IMR-90 (cell line): ENCODE measurements around the gene WIPI1. TPM values are rescaled to one million over a fixed set of nuclear protein-coding genes. Genes with fewer than 3 reads are reported as not detected.

ENCODE experiments used
- ATAC-seq: fragments of 200-7000 bp; cut with Tn5 transposase; 2 replicates; pipeline ENCODE4 v1.9.1; 2020; ENCODE audit warnings: low read depth, mild to moderate bottlenecking, moderate library complexity
- BruUV-seq: library from RNA; stranded (reverse); fragments of 400-500 nt; replicated peaks from 2 replicates; lab custom pipeline; 2021; lab: Mats Ljungman, UMichigan
- CTCF ChIA-PET: fragments of 300-600 bp; formaldehyde crosslinking; extraction: SDS; loops from one replicate; lab custom pipeline; 2021; ENCODE audit warnings: antibody characterized with exemption; lab: Yijun Ruan, JAX
- POLR2A ChIA-PET: fragments of 300-600 bp; sonication (Branson Sonifier 250); formaldehyde crosslinking; loops from one replicate; lab custom pipeline; 2022; ENCODE audit warnings: antibody characterized with exemption; ENCODE audit not compliant: unreplicated experiment; lab: Charles Lee
- DNase-seq: peaks from one replicate; pipeline ENCODE4 v3.0.0; 2013
- H2AFZ ChIP-seq: replicated peaks from 2 replicates; pipeline ENCODE3; 2013; ENCODE audit warnings: low read length, mild to moderate bottlenecking; ENCODE audit not compliant: poor library complexity
- H2AK5ac ChIP-seq: 2 replicates; pipeline ENCODE4 v1.6.1; 2013; ENCODE audit warnings: low read depth, low read length, inconsistent platforms
- H2AK9ac ChIP-seq: replicated peaks from 2 replicates; pipeline ENCODE3; 2013; ENCODE audit warnings: mild to moderate bottlenecking, low read depth, low read length, moderate library complexity; ENCODE audit not compliant: poor library complexity
- H2BK120ac ChIP-seq: 2 replicates; pipeline ENCODE4 v1.6.1; 2013; ENCODE audit warnings: low read depth, low read length, inconsistent platforms
- H2BK15ac ChIP-seq: 3 replicates; pipeline ENCODE4 v1.6.1; 2013; ENCODE audit warnings: low read depth, low read length, inconsistent platforms
- H2BK20ac ChIP-seq: 2 replicates; pipeline ENCODE4 v1.6.1; 2013; ENCODE audit warnings: low read depth, mild to moderate bottlenecking, inconsistent platforms, low read length, moderate library complexity
- H2BK5ac ChIP-seq: 2 replicates; pipeline ENCODE4 v1.6.1; 2013; ENCODE audit warnings: mild to moderate bottlenecking, low read depth, low read length, inconsistent platforms; ENCODE audit not compliant: poor library complexity, severe bottlenecking
- H3K14ac ChIP-seq: replicated peaks from 2 replicates; pipeline ENCODE4 v1.6.1; 2013; ENCODE audit warnings: low read depth, low read length, inconsistent platforms
- H3K18ac ChIP-seq: 2 replicates; pipeline ENCODE4 v1.6.1; 2013; ENCODE audit warnings: low read depth, low read length, control low read depth
- H3K23ac ChIP-seq: 2 replicates; pipeline ENCODE4 v1.6.1; 2013; ENCODE audit warnings: low read depth, low read length, inconsistent platforms
- H3K27ac ChIP-seq: 2 replicates; pipeline ENCODE4 v1.5.1; 2013; ENCODE audit warnings: mild to moderate bottlenecking, control low read depth, low read length; ENCODE audit not compliant: insufficient read depth
- H3K27me3 ChIP-seq: 2 replicates; pipeline ENCODE4 v1.6.1; 2013; ENCODE audit warnings: low read length; ENCODE audit not compliant: control insufficient read depth, insufficient read depth
- H3K36me3 ChIP-seq: 2 replicates; pipeline ENCODE4 v1.6.1; 2013; ENCODE audit warnings: low read length, mixed read lengths; ENCODE audit not compliant: control insufficient read depth, insufficient read depth
- H3K4ac ChIP-seq: 2 replicates; pipeline ENCODE4 v1.6.1; 2013; ENCODE audit warnings: low read depth, low read length, inconsistent platforms
- H3K4me1 ChIP-seq: 2 replicates; pipeline ENCODE4 v1.6.1; 2013; ENCODE audit warnings: low read length, mixed read lengths; ENCODE audit not compliant: control insufficient read depth, insufficient read depth
- H3K4me2 ChIP-seq: 2 replicates; pipeline ENCODE4 v1.6.1; 2013; ENCODE audit warnings: low read depth, mild to moderate bottlenecking, control low read depth, low read length, moderate library complexity
- H3K4me3 ChIP-seq: 2 replicates; pipeline ENCODE4 v1.5.1; 2013; ENCODE audit warnings: low read depth, mild to moderate bottlenecking, control low read depth, low read length, moderate library complexity; ENCODE audit not compliant: insufficient read depth
- H3K56ac ChIP-seq: 2 replicates; pipeline ENCODE4 v1.6.1; 2013; ENCODE audit warnings: low read length, inconsistent platforms; ENCODE audit not compliant: insufficient read depth; ENCODE audit errors: extremely low read depth
- H3K79me1 ChIP-seq, 2 experiments: 2 replicates each; pipeline ENCODE4 v1.6.1; 2013; ENCODE audit warnings: low read length in 2 of 2, inconsistent platforms in 1 of 2, low read depth in 1 of 2
- H3K9ac ChIP-seq: 2 replicates; pipeline ENCODE4 v1.6.1; 2013; ENCODE audit warnings: low read depth, low read length, control low read depth
- H3K9me1 ChIP-seq: 2 replicates; pipeline ENCODE4 v1.6.1; 2013; ENCODE audit warnings: low read length, inconsistent platforms; ENCODE audit not compliant: insufficient read depth
- H3K9me3 ChIP-seq: 2 replicates; pipeline ENCODE4 v1.6.1; 2013; ENCODE audit warnings: low read length; ENCODE audit not compliant: control insufficient read depth, insufficient read depth
- H4K20me1 ChIP-seq: 2 replicates; pipeline ENCODE4 v1.6.1; 2013; ENCODE audit warnings: low read length, inconsistent platforms; ENCODE audit not compliant: insufficient read depth
- H4K5ac ChIP-seq: 2 replicates; pipeline ENCODE4 v1.6.1; 2013; ENCODE audit warnings: mild to moderate bottlenecking, low read depth, low read length, control low read depth
- H4K8ac ChIP-seq, 2 experiments: 2 replicates each; pipeline ENCODE4 v1.6.1; 2013; ENCODE audit warnings: low read depth in 2 of 2, low read length in 2 of 2, control low read depth in 1 of 2, inconsistent platforms in 1 of 2
- H4K91ac ChIP-seq: 2 replicates; pipeline ENCODE4 v1.6.1; 2013; ENCODE audit warnings: low read depth, low read length, inconsistent platforms; ENCODE audit not compliant: insufficient read depth
- CEBPB ChIP-seq: IDR thresholded peaks from 2 replicates; pipeline ENCODE4 v1.6.1; 2012; ENCODE audit warnings: low read depth, low read length, improper control_type of control experiment
- NFE2L2 ChIP-seq: fragments of 150-350 bp; IDR thresholded peaks from 2 replicates; pipeline ENCODE4 v1.6.1; 2016; ENCODE audit warnings: low read depth, mild to moderate bottlenecking, low read length
- RAD21 ChIP-seq: IDR thresholded peaks from 2 replicates; pipeline ENCODE4 v1.6.1; 2012; ENCODE audit warnings: low read length, improper control_type of control experiment
- WGBS, 2 experiments: methylation state at CpG; one replicate each; pipeline versions ENCODE4 v1.1.5 to v1.1.7; 2013; ENCODE audit warnings: missing lambda C conversion rate in 2 of 2; ENCODE audit not compliant: insufficient read length in 1 of 2; ENCODE audit errors: extremely low coverage in 2 of 2; 5-methylcytosine and 5-hydroxymethylcytosine counted together
- dilution Hi-C: fragments of 300-500 bp; cut with HindIII; formaldehyde crosslinking; loops from one replicate; pipeline ENCODE4 v1.14.3; 2018; ENCODE audit warnings: low sequenced_read_pairs; ENCODE audit not compliant: unreplicated experiment
- in situ Hi-C: fragments of 300-500 bp; cut with MboI; formaldehyde crosslinking; loops from 3 replicates; pipeline ENCODE4 v1.14.3; 2019; ENCODE audit warnings: low sequenced_read_pairs, inconsistent platforms, mixed read lengths
- intact Hi-C: fragments of 100-400 bp; cut with micrococcal nuclease; formaldehyde crosslinking; loops from 2 replicates; pipeline ENCODE4 v1.10.0; 2022
- polyA plus RNA-seq, 3 experiments: library from polyadenylated mRNA; depleted of rRNA; stranded (reverse); fragments of >200 nt; gene quantifications; 2 replicates each; pipeline ENCODE4 v1.2.3, GENCODE V29; 2012; ENCODE audit warnings: low replicate concordance in 1 of 3
- total RNA-seq: library from RNA; depleted of rRNA; stranded (reverse); fragments of >200 nt; gene quantifications from 2 replicates; pipeline ENCODE4 v1.2.3, GENCODE V29; 2012
- TF ChIP-seq, protein P1 (sequence below): fragments of 150-350 bp; IDR thresholded peaks from 2 replicates; pipeline ENCODE4 v1.6.1; 2016; ENCODE audit warnings: low read depth, mild to moderate bottlenecking, low read length, moderate library complexity, borderline replicate concordance

WIPI1 gene
- total and polyA plus RNA-seq, 2 of the 4 experiments (the other 2 are of a cell fraction), result 78.6 to 129 TPM

DNA sequence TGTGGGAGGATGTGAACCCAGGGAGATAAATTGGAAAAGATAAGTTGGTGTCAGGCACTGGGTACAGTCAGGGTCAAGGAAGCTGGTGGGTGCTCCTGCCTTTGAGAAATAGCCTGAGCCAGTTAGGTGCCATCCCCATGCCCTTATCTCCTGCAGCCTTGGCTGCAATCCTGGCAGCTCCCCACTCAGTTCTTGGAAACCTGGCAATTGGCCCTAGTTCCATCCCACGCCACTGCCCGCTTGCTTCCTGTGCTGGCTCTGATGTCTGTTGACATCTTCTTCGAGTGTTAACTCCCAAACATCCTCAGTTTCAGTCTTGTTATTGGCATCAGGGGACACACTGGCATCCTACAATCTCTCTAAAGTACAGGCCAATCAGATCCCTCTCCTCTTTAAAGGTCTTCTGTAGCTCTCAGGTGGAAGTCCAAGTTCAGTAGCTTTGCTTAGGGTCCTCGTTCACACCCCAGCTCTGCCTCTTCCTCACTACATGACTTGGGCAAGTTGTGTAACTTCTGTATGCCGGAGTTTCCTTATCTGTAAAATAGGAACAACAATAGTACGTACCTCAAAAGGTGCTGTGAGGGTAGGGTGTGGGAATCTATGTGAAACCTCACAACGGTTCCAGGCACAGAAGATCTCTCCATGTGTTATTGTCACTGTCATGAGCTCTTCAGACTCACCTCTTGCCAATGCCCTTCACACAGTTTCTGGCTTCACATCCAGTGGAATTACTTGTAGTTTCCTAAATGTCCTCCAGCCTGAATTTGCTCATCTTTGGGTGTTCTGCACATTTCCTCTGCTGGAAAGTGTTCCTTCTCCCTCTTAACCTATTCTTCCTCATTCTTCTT is 41.4 kb upstream of the WIPI1 start:
- H3K79me1 ChIP-seq, result no peaks in the 10 kb centered on the region
- no peak overlapping the region for H2AK9ac ChIP-seq
- H3K36me3 ChIP-seq, result no peaks in the 10 kb centered on the region
- H3K4me1 ChIP-seq, result no peaks in the 10 kb centered on the region
- no peak overlapping the region for H2BK15ac ChIP-seq
- H4K91ac ChIP-seq, result no peak overlapping the region
- no peak overlapping the region for H3K4me3 ChIP-seq
- ChIA-PET POLR2A (no interaction called here), CTCF (interaction anchor here (0.5 to 0.6 kb wide), 2 partner anchors 320 to 473 kb away, joined by 3 read pairs; no protein-coding TSS in a partner anchor)
- H3K4ac ChIP-seq, result no peak overlapping the region
- dilution Hi-C loops, result no loop called here
- in situ Hi-C loops, result no loop called here
- H2BK20ac ChIP-seq, result no peak overlapping the region
- H3K9ac ChIP-seq, result no peak overlapping the region
- H3K27me3 ChIP-seq, result peaks cover 17% of the 10 kb centered on the region
- H3K56ac ChIP-seq, result no peak overlapping the region
- H4K5ac ChIP-seq, result no peak overlapping the region
- no peak overlapping the region for H3K18ac ChIP-seq
- H2AFZ ChIP-seq, result no peak overlapping the region
- H3K14ac ChIP-seq, result no peak overlapping the region
- H3K23ac ChIP-seq, result no peak overlapping the region
- no peak for ATAC-seq
- TF ChIP-seq RAD21 (no peak), NFE2L2 (no peak), CEBPB (no peak)
- TF ChIP-seq, protein P1, sequence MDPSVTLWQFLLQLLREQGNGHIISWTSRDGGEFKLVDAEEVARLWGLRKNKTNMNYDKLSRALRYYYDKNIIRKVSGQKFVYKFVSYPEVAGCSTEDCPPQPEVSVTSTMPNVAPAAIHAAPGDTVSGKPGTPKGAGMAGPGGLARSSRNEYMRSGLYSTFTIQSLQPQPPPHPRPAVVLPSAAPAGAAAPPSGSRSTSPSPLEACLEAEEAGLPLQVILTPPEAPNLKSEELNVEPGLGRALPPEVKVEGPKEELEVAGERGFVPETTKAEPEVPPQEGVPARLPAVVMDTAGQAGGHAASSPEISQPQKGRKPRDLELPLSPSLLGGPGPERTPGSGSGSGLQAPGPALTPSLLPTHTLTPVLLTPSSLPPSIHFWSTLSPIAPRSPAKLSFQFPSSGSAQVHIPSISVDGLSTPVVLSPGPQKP, result no peak
- H3K4me2 ChIP-seq, result peak overlapping the region; percentile 5; the same call in 1 of the 2 replicates
- intact Hi-C loops, result no loop called here
- no peak overlapping the region for H2AK5ac ChIP-seq
- no peak overlapping the region for H2BK5ac ChIP-seq
- 14% methylated on average over 3 of the region's 7 CpGs; no CpG with 5 or more reads in 1 of the 2 experiments for WGBS, 2 experiments
- no TSS peak for BruUV-seq
- H4K8ac ChIP-seq, result no peak overlapping the region
- DNase-seq, result no peak
- H3K9me3 ChIP-seq, result no peaks in the 10 kb centered on the region
- H3K27ac ChIP-seq, result no peak overlapping the region
- H2BK120ac ChIP-seq, result no peak overlapping the region
- H4K20me1 ChIP-seq, result no peaks in the 10 kb centered on the region
- no peaks in the 10 kb centered on the region for H3K9me1 ChIP-seq
